Neural cell (in vitro differentiated cells): Measurements from ENCODE around the gene ACAP1. TPM values are rescaled to one million over a fixed set of nuclear protein-coding genes. Genes with fewer than 3 reads are reported as not detected.

ENCODE experiments used
- H2AFZ ChIP-seq: fragments of 200-600, 300-800 bp; sonication (generic), shearing (Covaris generic); 2 replicates; pipeline ENCODE4 v1.6.0; 2014; ENCODE audit warnings: low read depth, mild to moderate bottlenecking, antibody characterized with exemption, low read length, moderate library complexity
- H3F3A ChIP-seq: fragments of 200-600 bp; shearing (Covaris generic); 2 replicates; pipeline ENCODE4 v1.6.1; 2016; ENCODE audit warnings: mild to moderate bottlenecking, moderate library complexity, mixed read lengths, antibody characterized with exemption, low read length; ENCODE audit not compliant: insufficient read depth, poor library complexity, severe bottlenecking
- H3K27ac ChIP-seq: fragments of 200-600, 300-800 bp; sonication (generic), shearing (Covaris generic); 2 replicates; pipeline ENCODE4 v1.5.1; 2014; ENCODE audit warnings: mild to moderate bottlenecking, low read length, moderate library complexity
- H3K27me3 ChIP-seq: fragments of 300-800, 200-600 bp; sonication (generic), shearing (Covaris generic); 2 replicates; pipeline ENCODE4 v1.6.0; 2014; ENCODE audit warnings: mild to moderate bottlenecking, low read depth, low read length, moderate library complexity; ENCODE audit not compliant: insufficient read depth
- H3K36me3 ChIP-seq: fragments of 300-800, 200-600 bp; sonication (generic), shearing (Covaris generic); 2 replicates; pipeline ENCODE4 v1.5.1; 2014; ENCODE audit warnings: mild to moderate bottlenecking, antibody characterized with exemption, low read length, moderate library complexity; ENCODE audit not compliant: insufficient read depth
- H3K4me2 ChIP-seq: fragments of 300-800, 200-600 bp; sonication (generic), shearing (Covaris generic); 2 replicates; pipeline ENCODE4 v1.6.0; 2014; ENCODE audit warnings: mild to moderate bottlenecking, low read length
- H3K4me3 ChIP-seq: fragments of 300-800, 200-600 bp; sonication (generic), shearing (Covaris generic); 2 replicates; pipeline ENCODE4 v1.5.1; 2014; ENCODE audit warnings: mild to moderate bottlenecking, low read length, moderate library complexity
- H3K79me2 ChIP-seq: fragments of 200-600 bp; shearing (Covaris generic); replicated peaks from 2 replicates; pipeline ENCODE4 v1.6.0; 2014; ENCODE audit warnings: mild to moderate bottlenecking, low read length, moderate library complexity; ENCODE audit not compliant: insufficient read depth
- H3K9ac ChIP-seq: fragments of 300-800, 200-600 bp; sonication (generic), shearing (Covaris generic); 2 replicates; pipeline ENCODE4 v1.6.1; 2016; ENCODE audit warnings: mild to moderate bottlenecking, low read length, mixed read lengths
- H3K9me2 ChIP-seq: fragments of 200-600 bp; shearing (Covaris generic); 2 replicates; pipeline ENCODE4 v1.6.1; 2016; ENCODE audit warnings: mild to moderate bottlenecking, low read length, mixed read lengths; ENCODE audit not compliant: insufficient read depth
- H3K9me3 ChIP-seq: fragments of 200-600, 300-800 bp; sonication (generic), shearing (Covaris generic); 2 replicates; pipeline ENCODE4 v1.6.1; 2016; ENCODE audit warnings: mild to moderate bottlenecking, mixed run types, low read length, moderate library complexity, mixed read lengths
- H4K20me1 ChIP-seq: fragments of 200-600 bp; shearing (Covaris generic); 2 replicates; pipeline ENCODE4 v1.6.1; 2016; ENCODE audit warnings: mild to moderate bottlenecking, mixed run types; ENCODE audit not compliant: insufficient read depth
- CTCF ChIP-seq: fragments of 450-650 bp; IDR thresholded peaks from 2 replicates; pipeline ENCODE4 v1.5.1; 2014; ENCODE audit warnings: antibody characterized with exemption, mild to moderate bottlenecking, moderate library complexity; ENCODE audit not compliant: poor library complexity, severe bottlenecking
- EP300 ChIP-seq: fragments of 450-650 bp; conservative IDR thresholded peaks from 2 replicates; pipeline ENCODE4 v1.6.1; 2014; ENCODE audit warnings: antibody characterized with exemption, mild to moderate bottlenecking, moderate library complexity; ENCODE audit not compliant: poor library complexity, severe bottlenecking
- EZH2 ChIP-seq: fragments of 200-600, 300-800 bp; shearing (Covaris generic), sonication (generic); IDR thresholded peaks from 2 replicates; pipeline ENCODE4 v1.6.1; 2014; ENCODE audit warnings: antibody characterized with exemption, low read length, borderline replicate concordance, mild to moderate bottlenecking; ENCODE audit not compliant: insufficient read depth, poor library complexity, severe bottlenecking
- MXI1 ChIP-seq: fragments of 450-650 bp; conservative IDR thresholded peaks from 2 replicates; pipeline ENCODE4 v1.6.1; 2014; ENCODE audit warnings: antibody characterized with exemption, mild to moderate bottlenecking; ENCODE audit not compliant: poor library complexity, severe bottlenecking
- POLR2AphosphoS5 ChIP-seq: IDR thresholded peaks from 2 replicates; pipeline ENCODE4 v1.6.1; 2012
- RAD21 ChIP-seq: fragments of 450-650 bp; conservative IDR thresholded peaks from 2 replicates; pipeline ENCODE4 v1.6.1; 2014; ENCODE audit warnings: antibody characterized with exemption, mild to moderate bottlenecking, moderate library complexity
- REST ChIP-seq: IDR thresholded peaks from 2 replicates; pipeline ENCODE4 v1.6.1; 2012; ENCODE audit warnings: borderline replicate concordance
- SMC3 ChIP-seq: fragments of 450-650 bp; conservative IDR thresholded peaks from 2 replicates; pipeline ENCODE4 v1.6.1; 2014; ENCODE audit warnings: antibody characterized with exemption, mild to moderate bottlenecking, moderate library complexity; ENCODE audit not compliant: poor library complexity
- TAF1 ChIP-seq: IDR thresholded peaks from 2 replicates; pipeline ENCODE4 v1.6.1; 2012; ENCODE audit warnings: low read depth
- polyA plus RNA-seq: library from polyadenylated mRNA; depleted of rRNA; stranded (reverse); fragments of >200 nt; gene quantifications from 2 replicates; pipeline ENCODE4 v1.2.3, GENCODE V29; 2014

ACAP1 gene
- polyA plus RNA-seq, 1 donor from 2014 or later: 0.66 TPM

DNA sequence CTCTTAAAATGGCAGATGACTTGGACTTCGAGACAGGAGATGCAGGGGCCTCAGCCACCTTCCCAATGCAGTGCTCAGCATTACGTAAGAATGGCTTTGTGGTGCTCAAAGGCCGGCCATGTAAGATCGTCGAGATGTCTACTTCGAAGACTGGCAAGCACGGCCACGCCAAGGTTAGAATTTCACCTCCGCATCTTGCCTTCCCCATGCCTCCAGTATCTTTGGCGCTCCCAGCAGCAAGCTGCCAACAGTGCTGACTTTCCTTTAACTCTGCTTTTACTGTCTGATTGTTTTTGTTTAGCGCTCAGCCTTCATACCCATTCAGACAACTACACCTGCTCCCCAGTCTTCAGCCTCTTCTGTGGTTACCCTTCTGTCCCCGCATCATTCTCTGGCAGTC lies 26.7 kb upstream of the ACAP1 start:
- peaks cover 41% of the 10 kb centered on the region for H3K79me2 ChIP-seq
- peaks cover 12% of the 10 kb centered on the region for H4K20me1 ChIP-seq
- H3F3A ChIP-seq: no peaks in the 10 kb centered on the region
- H2AFZ ChIP-seq: no peak overlapping the region
- no peaks in the 10 kb centered on the region for H3K9me3 ChIP-seq
- no peak overlapping the region for H3K4me2 ChIP-seq
- no peaks in the 10 kb centered on the region for H3K36me3 ChIP-seq
- no peak overlapping the region for H3K27ac ChIP-seq
- H3K4me3 ChIP-seq: peak overlapping the region; percentile 91
- TF ChIP-seq EZH2 (no peak), SMC3 (no peak), TAF1 (no peak), CTCF (no peak), MXI1 (no peak), EP300 (no peak), POLR2AphosphoS5 (no peak), RAD21 (no peak), REST (no peak)
- no peaks in the 10 kb centered on the region for H3K9me2 ChIP-seq
- H3K9ac ChIP-seq: no peak overlapping the region
- no peaks in the 10 kb centered on the region for H3K27me3 ChIP-seq

DNA sequence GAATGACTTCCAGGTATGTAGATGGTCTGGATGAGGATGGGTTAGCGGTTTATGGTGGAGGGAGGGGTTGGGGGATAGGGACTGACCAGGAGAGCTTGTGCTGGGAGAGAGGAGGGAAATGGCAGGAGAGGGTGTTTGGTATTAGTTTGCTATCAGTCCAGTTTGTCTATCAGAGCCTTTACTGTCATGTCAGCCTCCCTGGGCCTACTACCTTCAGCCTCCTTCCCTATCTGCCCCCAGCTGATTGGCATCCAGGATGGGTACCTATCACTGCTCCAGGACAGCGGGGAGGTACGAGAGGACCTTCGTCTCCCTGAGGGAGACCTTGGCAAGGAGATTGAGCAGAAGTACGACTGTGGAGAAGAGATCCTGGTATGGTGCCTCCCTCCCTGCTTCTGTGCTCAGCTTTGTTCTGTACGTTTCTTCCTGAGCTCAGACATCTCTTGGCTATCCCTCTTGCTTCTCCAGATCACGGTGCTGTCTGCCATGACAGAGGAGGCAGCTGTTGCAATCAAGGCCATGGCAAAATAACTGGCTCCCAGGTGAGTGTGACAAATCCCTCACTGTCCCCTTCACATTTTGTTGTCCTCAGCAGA lies 25.1 kb upstream of the ACAP1 start:
- Histone ChIP-seq H3K9ac (no peak overlapping the region), H3K36me3 (no peaks in the 10 kb centered on the region), H3K4me3 (no peak overlapping the region), H2AFZ (no peak overlapping the region), H3K27ac (no peak overlapping the region), H4K20me1 (peaks cover 12% of the 10 kb centered on the region), H3K9me3 (no peaks in the 10 kb centered on the region), H3K79me2 (peaks cover 42% of the 10 kb centered on the region), H3K27me3 (no peaks in the 10 kb centered on the region), H3F3A (no peaks in the 10 kb centered on the region), H3K4me2 (no peak overlapping the region), H3K9me2 (no peaks in the 10 kb centered on the region)
- TF ChIP-seq EZH2: no peak
- no peak for TF ChIP-seq REST
- no peak for TF ChIP-seq EP300
- no peak for TF ChIP-seq CTCF
- TF ChIP-seq TAF1: no peak
